Left lobe of liver (tissue), 2 donors: ENCODE measurements around the gene PREPL. TPM values are rescaled to one million over a fixed set of nuclear protein-coding genes. Genes with fewer than 3 reads are reported as not detected.
"Not testable (repeated sequence)": the region's sequence is repeated elsewhere in the genome, so short reads cannot be mapped to it uniquely, and the experiment has no call there.

Experiments used
- ATAC-seq: fragments of 200-7000 bp; cut with Tn5 transposase; one replicate; pipeline ENCODE4 v1.9.1; 2020; ENCODE audit warnings: mild to moderate bottlenecking, moderate library complexity
- DNase-seq: peaks from one replicate; pipeline ENCODE4 v3.0.0-alpha.2; 2020; ENCODE audit warnings: low spot score
- total RNA-seq: library from RNA; stranded (reverse); gene quantifications from one replicate; pipeline ENCODE4 v1.2.1, GENCODE V29; 2021
- donor health status: DM: no; HTN: no; CAD: no; lungs with moderate emphysema.
- donor health status: DM: no; HTN: yes; CAD: no.

PREPL gene
- total RNA-seq, 1 donor from 2014 or later, result 15.4 TPM

- no peak for ATAC-seq
- no peak for DNase-seq
These were observed 11.8 kb downstream of the PREPL start for GRCh38 chr2:44349506-44349905.

GRCh38 chr2:44348400-44348799, 12.9 kb downstream of the PREPL start:
- peak; percentile 29 for ATAC-seq
- no peak for DNase-seq

GRCh38 chr2:44347526-44347925, 13.8 kb downstream of the PREPL start:
- no peak for DNase-seq
- ATAC-seq, result no peak

- DNase-seq (no peak), ATAC-seq (peak; percentile 74)
These were observed 18.4 kb downstream of the PREPL start for GRCh38 chr2:44342854-44343253.

- no peak for ATAC-seq
- no peak for DNase-seq
These were observed 25.3 kb downstream of the PREPL start for GRCh38 chr2:44335806-44336538.

- DNase-seq (no peak), ATAC-seq (no peak)
These were observed 27.3 kb downstream of the PREPL start for GRCh38 chr2:44333994-44334393.

- ATAC-seq (no peak), DNase-seq (no peak)
These were observed 30.5 kb downstream of the PREPL start for GRCh38 chr2:44330801-44331200.

GRCh38 chr2:44329343-44329742, 32.0 kb downstream of the PREPL start:
- DNase-seq (no peak), ATAC-seq (no peak)

- ATAC-seq (no peak), DNase-seq (no peak)
These were observed 32.5 kb downstream of the PREPL start for GRCh38 chr2:44328750-44329149.

- ATAC-seq (peak; percentile 31), DNase-seq (no peak)
These were observed 34.6 kb downstream of the PREPL start for GRCh38 chr2:44326548-44327264.

- no peak for ATAC-seq
These were observed 35.4 kb downstream of the PREPL start for GRCh38 chr2:44325897-44326296.

GRCh38 chr2:44324971-44325426, 36.3 kb downstream of the PREPL start:
- DNase-seq, result no peak
- ATAC-seq, result peak; percentile 79

More at GRCh38 chr2:44325897-44326296, 35.4 kb downstream of the PREPL start:
- DNase-seq, result no peak

- DNase-seq (no peak), ATAC-seq (no peak)
These were observed 39.9 kb downstream of the PREPL start for GRCh38 chr2:44321360-44321759.

GRCh38 chr2:44320832-44321231, 40.5 kb downstream of the PREPL start:
- ATAC-seq (no peak), DNase-seq (no peak)

- ATAC-seq (no peak), DNase-seq (no peak)
These were observed 45.3 kb downstream of the PREPL start for GRCh38 chr2:44315945-44316344.

GRCh38 chr2:44314362-44314761, 46.9 kb downstream of the PREPL start:
- ATAC-seq (no peak), DNase-seq (no peak)

- no peak for DNase-seq
- ATAC-seq, result no peak
These were observed 51.0 kb downstream of the PREPL start for GRCh38 chr2:44310287-44310686.

- ATAC-seq, result no peak
- no peak for DNase-seq
These were observed 55.4 kb downstream of the PREPL start for GRCh38 chr2:44305882-44306281.

- DNase-seq (no peak), ATAC-seq (peak; percentile 61)
These were observed 57.0 kb downstream of the PREPL start for GRCh38 chr2:44304258-44304657.

GRCh38 chr2:44303766-44304165, 57.5 kb downstream of the PREPL start:
- DNase-seq, ATAC-seq: not testable (repeated sequence)

- DNase-seq (no peak), ATAC-seq (no peak)
These were observed 60.2 kb downstream of the PREPL start for GRCh38 chr2:44301111-44301510.

- ATAC-seq, result no peak
- DNase-seq, result no peak
These were observed 61.7 kb downstream of the PREPL start for GRCh38 chr2:44299635-44300034.
